Measurements from ENCODE around the gene RALY. TPM values are rescaled to one million over a fixed set of nuclear protein-coding genes. Genes with fewer than 3 reads are reported as not detected.

RALY gene
- total RNA-seq, 2 experiments from 2014 or later: 136 to 163 TPM

DNA sequence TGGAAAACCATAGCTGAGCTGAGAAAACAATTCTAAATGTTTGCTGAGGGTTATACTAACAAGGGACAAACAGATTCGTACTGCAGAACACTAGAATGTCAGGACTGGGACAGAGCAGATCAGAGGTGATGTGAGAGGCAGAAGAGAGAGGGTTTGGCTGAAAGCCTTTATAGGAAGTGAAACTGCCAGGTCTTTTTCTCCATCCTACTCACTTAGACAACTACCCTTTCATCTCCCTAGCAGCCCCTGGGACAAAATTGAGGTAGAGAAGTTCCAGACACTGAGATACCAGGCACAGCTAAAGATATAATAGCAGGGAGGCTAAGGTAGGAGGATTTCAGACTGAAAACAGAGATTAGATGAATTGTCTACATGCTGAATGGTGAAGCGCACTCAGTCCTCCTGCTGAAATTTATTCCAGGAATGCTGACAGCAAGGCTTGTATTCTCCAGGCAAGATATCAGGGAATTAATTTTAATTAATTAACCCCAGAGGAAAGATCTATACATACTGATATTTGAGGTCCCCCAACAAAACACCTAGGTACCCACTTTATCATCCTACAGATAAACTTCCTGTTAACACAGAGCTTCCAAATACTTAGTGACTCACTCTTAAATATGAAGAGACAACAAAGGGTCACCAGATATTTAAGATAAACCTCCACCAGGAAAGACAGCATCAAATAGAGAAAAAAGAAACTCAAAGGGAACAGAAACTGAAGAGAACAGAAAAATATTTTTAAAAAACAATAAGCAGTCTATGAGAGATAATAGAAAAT is 130.9 kb downstream of the RALY start:
- Histone ChIP-seq H4K20me1 (ENCODE audit: insufficient read depth, low read length) (no peaks in the 10 kb centered on the region), H3K79me2 (ENCODE audit: insufficient read depth, low read depth, low read length) (no peaks in the 10 kb centered on the region), H3K36me3 (ENCODE audit: insufficient read depth, low read length) (no peaks in the 10 kb centered on the region), H2AFZ (ENCODE audit: low read length) (no peak overlapping the region), H3K4me2 (ENCODE audit: low read length) (peak overlapping the region; percentile 62), H3K27ac (ENCODE audit: low read depth, low read length, poor library complexity, severe bottlenecking) (no peak overlapping the region), H3K9me2 (ENCODE audit: insufficient read depth, low read length) (no peaks in the 10 kb centered on the region), H3K9me3 (ENCODE audit: low read length) (no peaks in the 10 kb centered on the region), H3K4me3 (ENCODE audit: low read depth, low read length, poor library complexity, severe bottlenecking) (no peak overlapping the region), H3K4me1 (ENCODE audit: insufficient read depth, low read length, poor library complexity, severe bottlenecking) (peaks cover 21% of the 10 kb centered on the region)
- TF ChIP-seq EZH2phosphoT487 (IDR thresholded peaks at IDR 0.05; ENCODE audit: borderline replicate concordance, low read depth, low read length): no peak
- TF ChIP-seq, protein P1, sequence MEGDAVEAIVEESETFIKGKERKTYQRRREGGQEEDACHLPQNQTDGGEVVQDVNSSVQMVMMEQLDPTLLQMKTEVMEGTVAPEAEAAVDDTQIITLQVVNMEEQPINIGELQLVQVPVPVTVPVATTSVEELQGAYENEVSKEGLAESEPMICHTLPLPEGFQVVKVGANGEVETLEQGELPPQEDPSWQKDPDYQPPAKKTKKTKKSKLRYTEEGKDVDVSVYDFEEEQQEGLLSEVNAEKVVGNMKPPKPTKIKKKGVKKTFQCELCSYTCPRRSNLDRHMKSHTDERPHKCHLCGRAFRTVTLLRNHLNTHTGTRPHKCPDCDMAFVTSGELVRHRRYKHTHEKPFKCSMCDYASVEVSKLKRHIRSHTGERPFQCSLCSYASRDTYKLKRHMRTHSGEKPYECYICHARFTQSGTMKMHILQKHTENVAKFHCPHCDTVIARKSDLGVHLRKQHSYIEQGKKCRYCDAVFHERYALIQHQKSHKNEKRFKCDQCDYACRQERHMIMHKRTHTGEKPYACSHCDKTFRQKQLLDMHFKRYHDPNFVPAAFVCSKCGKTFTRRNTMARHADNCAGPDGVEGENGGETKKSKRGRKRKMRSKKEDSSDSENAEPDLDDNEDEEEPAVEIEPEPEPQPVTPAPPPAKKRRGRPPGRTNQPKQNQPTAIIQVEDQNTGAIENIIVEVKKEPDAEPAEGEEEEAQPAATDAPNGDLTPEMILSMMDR (conservative IDR thresholded peaks at IDR 0.05; ENCODE audit: low read length): no peak
- POLR2A ChIA-PET: no interaction called here
- intact Hi-C loops (cut with micrococcal nuclease; ENCODE audit: unreplicated experiment): loop anchor here (1.0 to 5.0 kb wide), 2 partner anchors 12 to 332 kb away; partner anchors contain the start of gene EIF2S2
- no TSS peak for BruUV-seq (replicated peaks)
- CTCF ChIA-PET (ENCODE audit: unreplicated experiment): no interaction called here
- peak; percentile 81 for DNase-seq (ENCODE audit: low spot score)

DNA sequence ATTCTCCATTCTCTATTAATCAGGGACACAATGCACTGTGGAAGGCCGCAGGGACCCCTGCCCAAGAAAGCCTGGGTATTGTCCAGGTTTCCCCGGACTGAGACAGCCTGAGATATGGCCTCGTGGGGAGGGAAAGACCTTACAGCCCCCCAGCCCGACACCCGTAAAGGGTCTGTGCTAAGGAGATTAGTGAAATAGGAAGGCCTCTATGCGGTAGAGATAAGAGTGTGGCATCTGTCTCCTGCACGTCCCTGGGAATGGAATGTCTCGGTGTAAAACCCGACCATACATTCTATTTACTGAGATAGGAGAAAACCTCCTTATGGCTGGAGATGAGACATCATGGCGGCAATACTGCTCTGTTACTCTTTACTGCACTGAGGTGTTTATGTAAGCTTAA is 134.1 kb downstream of the RALY start:
- no peaks in the 10 kb centered on the region for H3K9me2 ChIP-seq (ENCODE audit: insufficient read depth, low read length)
- TF ChIP-seq EZH2phosphoT487 (IDR thresholded peaks at IDR 0.05; ENCODE audit: borderline replicate concordance, low read depth, low read length): no peak
- TF ChIP-seq, protein P1 (conservative IDR thresholded peaks at IDR 0.05; ENCODE audit: low read length): no peak
- H3K36me3 ChIP-seq (ENCODE audit: insufficient read depth, low read length): no peaks in the 10 kb centered on the region
- no peaks in the 10 kb centered on the region for H3K79me2 ChIP-seq (ENCODE audit: insufficient read depth, low read depth, low read length)
- peaks cover 22% of the 10 kb centered on the region for H3K4me1 ChIP-seq (ENCODE audit: insufficient read depth, low read length, poor library complexity, severe bottlenecking)
- H4K20me1 ChIP-seq (ENCODE audit: insufficient read depth, low read length): no peaks in the 10 kb centered on the region
- intact Hi-C loops (cut with micrococcal nuclease; ENCODE audit: unreplicated experiment): loop anchor here (5.0 kb wide), 1 partner anchor 335 kb away; no protein-coding TSS in a partner anchor
- no peak for DNase-seq (ENCODE audit: low spot score)
- no TSS peak for BruUV-seq (replicated peaks)
- POLR2A ChIA-PET: no interaction called here
- no peaks in the 10 kb centered on the region for H3K9me3 ChIP-seq (ENCODE audit: low read length)
- CTCF ChIA-PET (ENCODE audit: unreplicated experiment): no interaction called here
- H3K4me3 ChIP-seq (ENCODE audit: low read depth, low read length, poor library complexity, severe bottlenecking): no peak overlapping the region
- no peak overlapping the region for H3K27ac ChIP-seq (ENCODE audit: low read depth, low read length, poor library complexity, severe bottlenecking)
- no peak overlapping the region for H2AFZ ChIP-seq (ENCODE audit: low read length)
- H3K4me2 ChIP-seq (ENCODE audit: low read length): no peak overlapping the region
